GM12892 (cell line): Measurements from ENCODE around the gene SATB1.

Experiments
- POLR2A ChIP-seq: IDR thresholded peaks from 2 replicates; pipeline ENCODE4 v1.6.1; 2011; ENCODE audit warnings: low read depth, low read length, control low read depth
- TAF1 ChIP-seq: IDR thresholded peaks from 2 replicates; pipeline ENCODE4 v1.6.1; 2011; ENCODE audit warnings: low read depth, mild to moderate bottlenecking, control low read depth, low read length, borderline replicate concordance

DNA sequence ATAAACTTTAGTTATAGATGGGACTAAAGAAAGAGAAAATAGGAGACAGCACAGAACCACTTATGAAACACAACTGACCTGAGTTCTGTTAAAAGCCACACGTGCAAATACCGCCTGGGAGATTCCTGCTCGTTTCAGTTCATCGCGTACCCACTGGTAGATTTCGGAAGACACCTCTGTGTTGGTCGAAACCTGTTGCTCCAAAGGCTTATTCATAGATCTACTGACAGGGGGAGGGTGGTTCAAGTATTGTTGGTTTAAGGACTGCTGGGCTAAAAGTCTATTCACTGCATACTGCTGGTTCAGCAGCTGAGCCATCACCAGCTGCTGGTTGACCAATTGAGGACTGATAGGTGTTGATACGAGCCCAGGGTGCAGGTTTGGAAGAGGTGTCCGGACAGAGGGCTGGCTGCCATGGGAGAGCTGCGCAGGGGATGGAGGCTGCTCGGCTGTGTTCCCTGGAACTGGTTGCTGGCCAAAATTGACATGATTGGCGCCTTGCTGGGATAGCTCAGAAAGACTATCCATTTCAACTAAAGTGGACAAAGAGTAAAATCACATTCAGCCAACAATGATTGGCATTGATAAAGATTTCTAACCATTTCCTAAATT, 30.6 kb downstream of the SATB1 start:
- TF ChIP-seq POLR2A (no peak), TAF1 (no peak)
